Measurements from ENCODE around the gene C11orf52.
A peak's percentile ranks its signal among the peaks of the same experiment; 100 is the strongest.

C11orf52 gene

DNA sequence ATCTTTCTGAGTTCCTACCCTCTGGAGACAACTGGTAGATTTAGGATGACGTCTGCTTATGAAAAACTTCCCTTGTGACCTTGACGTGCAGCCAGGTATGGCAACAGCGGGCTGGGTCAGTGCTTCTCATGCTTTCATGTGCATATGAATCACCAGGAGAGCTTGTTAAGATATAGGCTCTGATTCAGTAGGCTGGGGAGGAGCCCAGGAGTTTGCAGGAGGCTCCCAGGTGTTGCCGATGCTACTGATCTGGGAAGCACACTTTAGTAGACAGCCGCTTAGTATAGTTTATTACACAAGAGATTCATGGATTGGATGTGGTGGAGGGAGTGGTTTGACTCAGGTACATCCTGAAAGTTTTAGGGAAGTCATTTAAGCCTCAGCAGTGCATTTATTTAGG, 42.2 kb downstream of the C11orf52 start:
- no peak overlapping the region for H3K9ac ChIP-seq (ENCODE audit: low read depth, low read length)
- H3K9me3 ChIP-seq (ENCODE audit: control insufficient read depth, insufficient read depth, low read length): no peaks in the 10 kb centered on the region
- H3K4me3 ChIP-seq (ENCODE audit: low read depth, low read length): peak overlapping the region; percentile 17; the same call in 1 of the 2 replicates
- peaks cover 22% of the 10 kb centered on the region for H3K4me1 ChIP-seq (ENCODE audit: control insufficient read depth, insufficient read depth, low read length)
- peak overlapping the region; percentile 82 for H3K27ac ChIP-seq (ENCODE audit: low read depth, low read length)
- no peaks in the 10 kb centered on the region for H3K27me3 ChIP-seq (ENCODE audit: control insufficient read depth, insufficient read depth, low read length)
- peaks cover 5% of the 10 kb centered on the region for H3K36me3 ChIP-seq (ENCODE audit: control insufficient read depth, insufficient read depth, low read length)

DNA sequence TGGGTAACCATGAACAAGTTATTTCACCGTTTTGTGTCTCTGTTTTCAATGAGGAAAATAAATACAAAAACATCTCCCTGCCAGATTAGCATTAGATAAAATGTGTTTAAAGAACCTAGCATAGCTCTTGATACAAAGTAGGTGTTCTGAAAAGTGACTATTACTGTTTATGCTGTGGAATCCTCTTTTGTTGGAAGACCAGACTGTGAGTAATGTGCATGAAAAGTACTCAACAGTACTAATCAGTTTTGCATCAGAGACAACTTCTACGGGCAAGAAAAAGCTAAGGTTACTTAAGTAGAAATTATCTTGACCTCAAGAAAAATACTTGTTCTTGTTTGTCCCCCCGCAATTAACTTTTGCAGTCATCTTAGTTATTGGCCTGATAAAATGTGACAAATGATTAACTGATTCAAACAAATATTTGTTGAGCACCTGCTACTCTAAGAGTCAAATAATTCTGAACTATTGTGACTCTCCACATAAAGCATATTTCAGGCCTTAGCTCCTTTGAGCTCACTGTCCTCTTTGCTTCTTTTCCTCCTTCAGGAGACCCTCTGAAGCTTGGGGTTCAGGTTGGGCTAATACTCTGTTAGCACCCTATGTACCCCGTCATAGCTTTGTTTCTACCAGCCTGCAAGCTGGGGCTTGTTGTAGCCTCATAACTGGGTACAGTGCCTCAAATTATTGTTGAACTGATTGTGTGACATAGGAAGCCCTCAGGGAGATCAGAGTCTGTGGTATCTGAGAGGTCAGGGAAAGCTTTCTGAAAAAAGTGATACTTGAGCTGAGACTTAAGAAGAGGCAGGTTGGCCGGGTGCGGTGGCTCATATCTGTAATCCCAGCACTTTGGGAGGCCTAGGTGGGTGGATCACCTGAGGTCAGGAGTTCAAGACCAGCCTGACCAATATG, 42.9 kb downstream of the C11orf52 start:
- H3K4me1 ChIP-seq (ENCODE audit: control insufficient read depth, insufficient read depth, low read length): peaks cover 22% of the 10 kb centered on the region
- H3K27me3 ChIP-seq (ENCODE audit: control insufficient read depth, insufficient read depth, low read length): no peaks in the 10 kb centered on the region
- H3K27ac ChIP-seq (ENCODE audit: low read depth, low read length): peak overlapping the region; percentile 82
- peak overlapping the region; percentile 17; the same call in 1 of the 2 replicates for H3K4me3 ChIP-seq (ENCODE audit: low read depth, low read length)
- no peaks in the 10 kb centered on the region for H3K9me3 ChIP-seq (ENCODE audit: control insufficient read depth, insufficient read depth, low read length)
- H3K36me3 ChIP-seq (ENCODE audit: control insufficient read depth, insufficient read depth, low read length): peaks cover 5% of the 10 kb centered on the region
- H3K9ac ChIP-seq (ENCODE audit: low read depth, low read length): no peak overlapping the region

DNA sequence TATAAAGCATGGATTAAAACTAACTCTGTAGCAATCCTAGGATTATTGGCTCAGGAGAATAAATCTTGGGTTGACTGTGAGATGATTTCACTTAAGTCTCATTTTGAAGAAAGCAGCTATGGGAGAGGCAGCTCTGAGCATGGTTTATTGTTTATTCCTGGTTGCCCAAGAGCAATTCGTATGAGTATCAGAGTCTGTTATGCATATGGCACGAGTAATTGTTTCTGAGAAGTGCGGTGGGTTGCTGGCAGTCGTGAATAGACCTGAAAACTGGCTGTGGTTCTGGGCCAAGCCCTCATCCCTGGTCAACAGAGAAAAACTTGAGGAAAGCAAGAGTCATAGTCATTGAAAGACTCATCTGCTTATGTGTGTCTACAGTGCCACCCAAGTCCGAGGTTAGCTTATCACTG, 45.2 kb downstream of the C11orf52 start:
- Histone ChIP-seq H3K4me3 (ENCODE audit: low read depth, low read length) (no peak overlapping the region), H3K27ac (ENCODE audit: low read depth, low read length) (no peak overlapping the region), H3K9ac (ENCODE audit: low read depth, low read length) (no peak overlapping the region), H3K36me3 (ENCODE audit: control insufficient read depth, insufficient read depth, low read length) (peaks cover 11% of the 10 kb centered on the region), H3K27me3 (ENCODE audit: control insufficient read depth, insufficient read depth, low read length) (no peaks in the 10 kb centered on the region), H3K9me3 (ENCODE audit: control insufficient read depth, insufficient read depth, low read length) (no peaks in the 10 kb centered on the region), H3K4me1 (ENCODE audit: control insufficient read depth, insufficient read depth, low read length) (peaks cover 22% of the 10 kb centered on the region)

DNA sequence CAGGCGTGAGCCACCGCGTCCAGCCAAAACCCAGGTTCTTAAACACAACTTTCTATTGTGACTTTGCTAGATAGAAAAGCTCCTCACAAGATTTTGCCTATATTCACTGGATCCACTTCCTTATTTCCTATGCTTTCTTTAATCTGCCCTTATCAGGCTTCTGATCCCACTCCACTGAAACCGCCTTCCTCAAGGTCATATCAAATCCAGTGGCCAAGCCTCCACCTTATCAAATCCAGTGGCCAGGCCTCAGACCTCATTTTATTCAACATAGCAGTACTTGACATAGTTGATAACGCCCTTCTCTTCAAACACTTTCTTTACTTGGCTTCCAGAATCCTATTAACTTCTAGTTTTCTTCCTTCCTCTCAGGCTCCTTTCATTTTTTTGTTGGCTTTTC, 48.0 kb downstream of the C11orf52 start:
- peaks cover 10% of the 10 kb centered on the region for H3K4me1 ChIP-seq (ENCODE audit: control insufficient read depth, insufficient read depth, low read length)
- H3K9me3 ChIP-seq (ENCODE audit: control insufficient read depth, insufficient read depth, low read length): no peaks in the 10 kb centered on the region
- H3K4me3 ChIP-seq (ENCODE audit: low read depth, low read length): no peak overlapping the region
- no peak overlapping the region for H3K27ac ChIP-seq (ENCODE audit: low read depth, low read length)
- peaks cover 16% of the 10 kb centered on the region for H3K36me3 ChIP-seq (ENCODE audit: control insufficient read depth, insufficient read depth, low read length)
- no peaks in the 10 kb centered on the region for H3K27me3 ChIP-seq (ENCODE audit: control insufficient read depth, insufficient read depth, low read length)
- H3K9ac ChIP-seq (ENCODE audit: low read depth, low read length): no peak overlapping the region

DNA sequence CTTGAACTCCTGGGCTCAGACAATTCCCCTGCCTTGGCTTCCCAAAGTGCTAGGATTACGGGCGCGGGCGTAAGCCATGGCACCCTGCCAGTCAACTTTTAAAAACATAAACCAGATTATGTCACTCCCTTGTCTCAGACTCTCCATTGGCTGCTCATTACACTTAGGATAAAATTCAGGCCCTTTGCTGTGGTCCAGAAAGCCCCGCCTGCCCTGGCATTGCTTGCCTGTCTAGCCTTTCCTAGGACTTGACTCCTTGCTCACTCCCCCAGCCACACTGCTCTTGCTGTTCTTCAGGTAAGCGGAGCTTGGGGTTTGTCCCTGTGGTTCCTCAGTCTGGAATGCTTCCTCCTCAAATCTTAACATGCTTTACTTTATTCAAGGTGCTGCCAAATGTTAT, 48.9 kb downstream of the C11orf52 start:
- Histone ChIP-seq H3K4me1 (ENCODE audit: control insufficient read depth, insufficient read depth, low read length) (peaks cover 7% of the 10 kb centered on the region; the same call in 1 of the 2 replicates), H3K9me3 (ENCODE audit: control insufficient read depth, insufficient read depth, low read length) (no peaks in the 10 kb centered on the region), H3K27me3 (ENCODE audit: control insufficient read depth, insufficient read depth, low read length) (no peaks in the 10 kb centered on the region), H3K27ac (ENCODE audit: low read depth, low read length) (no peak overlapping the region), H3K36me3 (ENCODE audit: control insufficient read depth, insufficient read depth, low read length) (peaks cover 16% of the 10 kb centered on the region), H3K9ac (ENCODE audit: low read depth, low read length) (no peak overlapping the region), H3K4me3 (ENCODE audit: low read depth, low read length) (no peak overlapping the region)

DNA sequence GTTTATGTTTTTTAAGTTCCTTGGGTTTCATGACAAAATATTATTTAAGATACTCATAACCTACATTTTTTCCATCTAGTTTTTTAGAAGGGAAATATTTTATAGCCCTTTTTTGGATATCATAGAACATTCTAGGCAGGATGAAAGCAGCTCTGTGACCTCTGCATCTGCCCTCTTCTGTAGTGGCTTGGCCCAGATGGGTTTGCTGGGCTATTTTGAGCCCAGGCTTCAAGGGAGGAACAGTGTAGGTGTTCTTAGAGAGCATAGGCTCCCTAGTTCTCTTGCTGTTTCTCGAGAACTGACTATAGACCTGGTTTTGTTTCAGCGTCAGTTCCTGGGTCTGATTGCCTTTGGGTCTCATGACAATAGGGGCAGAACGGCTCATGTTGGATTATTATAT, 50.6 kb downstream of the C11orf52 start:
- Histone ChIP-seq H3K36me3 (ENCODE audit: control insufficient read depth, insufficient read depth, low read length) (peaks cover 16% of the 10 kb centered on the region), H3K27me3 (ENCODE audit: control insufficient read depth, insufficient read depth, low read length) (no peaks in the 10 kb centered on the region), H3K27ac (ENCODE audit: low read depth, low read length) (no peak overlapping the region), H3K4me1 (ENCODE audit: control insufficient read depth, insufficient read depth, low read length) (no peaks in the 10 kb centered on the region), H3K9me3 (ENCODE audit: control insufficient read depth, insufficient read depth, low read length) (no peaks in the 10 kb centered on the region), H3K9ac (ENCODE audit: low read depth, low read length) (no peak overlapping the region), H3K4me3 (ENCODE audit: low read depth, low read length) (no peak overlapping the region)

DNA sequence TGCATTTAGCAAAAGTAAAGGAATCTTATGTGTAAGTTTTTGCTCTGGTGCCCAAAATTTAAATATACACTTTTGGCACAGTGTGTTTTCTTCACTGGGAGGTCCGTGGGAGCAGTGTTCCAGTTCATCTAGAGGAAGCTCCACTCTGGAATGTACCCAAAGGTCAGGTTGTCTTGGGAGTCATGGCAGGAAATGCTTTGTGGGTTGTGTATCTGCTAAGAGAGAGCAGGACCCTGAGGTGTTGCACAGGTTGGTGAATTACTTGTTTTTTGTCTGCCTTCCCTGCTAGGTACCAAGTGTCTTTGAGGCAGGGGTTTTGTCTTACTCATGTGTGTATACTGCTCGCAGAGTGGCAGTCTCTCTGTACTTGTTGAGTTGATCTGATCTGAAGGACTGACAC, 55.7 kb downstream of the C11orf52 start:
- H3K4me1 ChIP-seq (ENCODE audit: control insufficient read depth, insufficient read depth, low read length): peaks cover 19% of the 10 kb centered on the region
- H3K9ac ChIP-seq (ENCODE audit: low read depth, low read length): no peak overlapping the region
- no peaks in the 10 kb centered on the region for H3K9me3 ChIP-seq (ENCODE audit: control insufficient read depth, insufficient read depth, low read length)
- peaks cover 4% of the 10 kb centered on the region; the same call in 1 of the 2 replicates for H3K36me3 ChIP-seq (ENCODE audit: control insufficient read depth, insufficient read depth, low read length)
- H3K27ac ChIP-seq (ENCODE audit: low read depth, low read length): no peak overlapping the region
- H3K27me3 ChIP-seq (ENCODE audit: control insufficient read depth, insufficient read depth, low read length): no peaks in the 10 kb centered on the region; the same call in 1 of the 2 replicates
- no peak overlapping the region for H3K4me3 ChIP-seq (ENCODE audit: low read depth, low read length)

DNA sequence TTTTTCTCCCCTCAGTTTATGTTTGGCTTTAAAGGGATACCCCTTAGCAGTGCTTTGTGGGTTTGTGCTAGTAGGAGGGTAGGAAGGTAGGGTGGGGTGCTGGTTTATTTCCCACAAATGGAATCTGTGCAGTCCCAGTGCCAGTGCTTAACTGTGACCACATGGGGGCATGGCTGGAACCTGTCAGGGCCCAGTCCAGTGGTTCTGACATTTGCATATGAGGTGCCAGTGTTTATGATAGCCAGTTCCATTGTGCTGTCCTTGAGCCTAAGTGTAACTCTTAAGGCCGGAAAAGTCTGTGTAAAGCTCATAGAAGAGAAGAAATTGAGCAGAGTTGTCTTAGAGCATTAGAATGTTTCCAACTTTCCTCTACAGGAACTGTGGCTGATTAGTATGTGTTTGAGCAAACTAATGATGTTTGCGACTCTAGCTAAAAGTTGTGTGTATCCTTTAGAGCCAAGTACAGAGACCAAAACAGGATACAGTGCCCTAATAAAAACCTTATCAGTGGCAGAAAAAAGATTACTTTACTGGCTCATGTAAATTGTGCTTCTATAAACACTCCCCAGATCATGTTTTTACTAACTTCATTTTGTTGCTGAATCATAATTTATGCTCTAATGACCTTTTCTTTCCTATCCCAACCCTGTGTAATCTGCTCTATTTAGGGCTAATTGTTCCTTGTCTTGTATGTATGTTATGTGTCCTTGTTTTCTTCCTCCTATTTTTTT, 56.5 kb downstream of the C11orf52 start:
- H3K9ac ChIP-seq (ENCODE audit: low read depth, low read length): no peak overlapping the region
- H3K4me3 ChIP-seq (ENCODE audit: low read depth, low read length): no peak overlapping the region
- peaks cover 19% of the 10 kb centered on the region for H3K4me1 ChIP-seq (ENCODE audit: control insufficient read depth, insufficient read depth, low read length)
- no peaks in the 10 kb centered on the region for H3K9me3 ChIP-seq (ENCODE audit: control insufficient read depth, insufficient read depth, low read length)
- no peaks in the 10 kb centered on the region for H3K36me3 ChIP-seq (ENCODE audit: control insufficient read depth, insufficient read depth, low read length)
- H3K27me3 ChIP-seq (ENCODE audit: control insufficient read depth, insufficient read depth, low read length): no peaks in the 10 kb centered on the region; the same call in 1 of the 2 replicates
- no peak overlapping the region for H3K27ac ChIP-seq (ENCODE audit: low read depth, low read length)

DNA sequence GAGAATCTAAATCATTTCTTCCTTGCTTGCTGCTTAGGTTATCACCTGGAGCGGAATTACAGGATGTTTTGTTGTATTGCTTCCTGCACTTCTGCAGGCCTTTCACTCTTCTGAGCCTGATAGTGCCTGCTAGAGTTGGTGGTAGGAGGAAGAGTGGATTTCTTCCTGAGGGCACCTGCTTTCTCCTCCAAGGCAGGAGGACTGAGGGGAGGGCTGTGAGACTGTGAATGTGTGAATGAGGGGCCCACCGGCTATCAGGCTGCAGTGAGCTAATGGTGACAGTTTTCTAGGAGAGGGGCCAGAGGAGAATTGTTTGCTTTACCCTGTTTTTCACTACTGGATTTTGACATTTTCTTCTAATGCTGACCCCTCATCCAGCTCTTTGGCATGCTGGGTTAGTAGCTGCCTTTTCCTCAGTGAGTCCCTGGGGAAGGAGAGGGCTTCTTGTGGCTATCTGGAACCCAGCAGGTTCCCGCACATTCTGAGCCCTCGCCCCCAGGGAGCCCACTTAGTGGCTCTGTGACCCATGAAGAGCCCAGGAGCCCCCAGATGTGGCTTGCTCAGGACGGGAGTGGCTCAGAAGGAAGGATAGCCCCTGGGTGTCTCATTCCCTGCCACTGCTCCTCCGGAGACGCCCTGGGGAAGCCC, 57.5 kb downstream of the C11orf52 start:
- Histone ChIP-seq H3K9ac (ENCODE audit: low read depth, low read length) (peak overlapping the region; percentile 55), H3K36me3 (ENCODE audit: control insufficient read depth, insufficient read depth, low read length) (no peaks in the 10 kb centered on the region), H3K4me3 (ENCODE audit: low read depth, low read length) (peak overlapping the region; percentile 74), H3K9me3 (ENCODE audit: control insufficient read depth, insufficient read depth, low read length) (no peaks in the 10 kb centered on the region), H3K4me1 (ENCODE audit: control insufficient read depth, insufficient read depth, low read length) (peaks cover 21% of the 10 kb centered on the region), H3K27ac (ENCODE audit: low read depth, low read length) (peak overlapping the region; percentile 62), H3K27me3 (ENCODE audit: control insufficient read depth, insufficient read depth, low read length) (no peaks in the 10 kb centered on the region; the same call in 1 of the 2 replicates)
